Heart left ventricle (tissue), 16 donors: ENCODE data around the gene AACS. TPM values are rescaled to one million over a fixed set of nuclear protein-coding genes. Genes with fewer than 3 reads are reported as not detected.
"Not testable (repeated sequence)": the region's sequence is repeated elsewhere in the genome, so short reads cannot be mapped to it uniquely, and the experiment has no call there.

Experiments
- ATAC-seq, 4 donors: fragments of 200-7000 bp; cut with Tn5 transposase; one replicate each; pipeline ENCODE4 v1.9.1; 2020 to 2022; ENCODE audit warnings: moderate library complexity in 4 of 4, mild to moderate bottlenecking in 3 of 4, moderate number of reproducible peaks in 1 of 4
- DNase-seq, 5 donors: peaks; one replicate each; pipeline ENCODE4 v3.0.0-alpha.2; 2020
- H3K27ac ChIP-seq, 12 donors: fragments of 200-600 bp; sonication (generic) in 4 of 12; one replicate each; pipeline versions ENCODE4 v1.5.0 to v1.8.0; 2016 to 2022; ENCODE audit warnings: mild to moderate bottlenecking in 2 of 12
- H3K27me3 ChIP-seq, 9 donors: fragments of 200-600 bp; sonication (generic) in 2 of 9; one replicate each; pipeline versions ENCODE4 v1.5.1 to v1.8.0; 2016 to 2022; ENCODE audit warnings: mild to moderate bottlenecking in 3 of 9
- H3K36me3 ChIP-seq, 9 donors: fragments of 200-600 bp; sonication (generic) in 2 of 9; one replicate each; pipeline versions ENCODE4 v1.5.0 to v1.8.0; 2018 to 2022; ENCODE audit warnings: mild to moderate bottlenecking in 2 of 9
- H3K4me1 ChIP-seq, 12 donors: fragments of 200-600 bp; sonication (generic) in 4 of 12; one replicate each; pipeline versions ENCODE4 v1.5.0 to v1.8.0; 2016 to 2022; ENCODE audit warnings: mild to moderate bottlenecking in 3 of 12
- H3K4me3 ChIP-seq, 12 donors: fragments of 200-600 bp; sonication (generic) in 4 of 12; one replicate each; pipeline versions ENCODE4 v1.5.0 to v1.8.0; 2017 to 2022; ENCODE audit warnings: mild to moderate bottlenecking in 9 of 12, moderate library complexity in 4 of 12
- H3K9me3 ChIP-seq, 12 donors: fragments of 200-600 bp; sonication (generic) in 4 of 12; one replicate each; pipeline versions ENCODE4 v1.5.0 to v1.8.0; 2016 to 2022; ENCODE audit warnings: mild to moderate bottlenecking in 1 of 12
- CTCF ChIP-seq, 12 donors: fragments of 200-600 bp; sonication (generic) in 4 of 12; IDR thresholded peaks; one replicate each; pipeline versions ENCODE4 v1.5.0 to v1.8.0; 2018 to 2022; ENCODE audit warnings: antibody characterized with exemption in 12 of 12, mild to moderate bottlenecking in 5 of 12
- POLR2A ChIP-seq, 2 donors: fragments of 450-650 bp; IDR thresholded peaks; one replicate each; pipeline ENCODE4 v1.6.1; 2017; ENCODE audit warnings: antibody characterized with exemption in 2 of 2, mild to moderate bottlenecking in 2 of 2, moderate library complexity in 2 of 2
- WGBS, 4 donors: extraction: QIAGEN DNeasy Blood & Tissue Kit in 2 of 4; methylation state at CpG; one replicate each; pipeline versions ENCODE4 v1.1.5 to v1.1.7; 2013 to 2018; 5-methylcytosine and 5-hydroxymethylcytosine counted together
- intact Hi-C, 10 donors: fragments of 100-400 bp; cut with DNase I; formaldehyde crosslinking; loops; one replicate each; pipeline versions ENCODE4 v1.11.1 to v1.14.2; 2022
- polyA plus RNA-seq, 2 donors: library from polyadenylated mRNA; stranded (reverse); fragments of 200-250 nt; gene quantifications; one replicate each; pipeline ENCODE4 v1.2.3, GENCODE V29; 2013
- total RNA-seq, 9 donors: library from RNA; depleted of rRNA in 2 of 9; stranded (reverse); fragments of >200 nt in 2 of 9; fragmentation: NEBNext Ultra II Directional in 3 of 9; extraction: Animal tissue kit (Norgen Biotek cat#: 25700) in 3 of 9; gene quantifications; one replicate each; pipeline versions ENCODE4 v1.1.0 to v1.2.4, GENCODE V29; 2016 to 2023
- donor health status: ischemic (EF 13 %, LVEDD 7.1; RV severe dilation, severe dysfunction).
- donor health status: healthy with polysubstance abuse.
- donor health status: DM: no; HTN: yes; CAD: no.
- donor health status: DM: no; HTN: no; CAD: no.
- donor health status: ischemic (EF 25% LVEDD 6.9; RV normal size, moderate dysfunction).
- donor health status: ischemic (EF 25% LVEDD 5.7; RV mildly dilated, moderate dysfunction).
- donor health status: healthy.
- donor health status: DM: yes; HTN: yes; CAD: no.
- donor health status: ischemic (EF 35%, LVEDD 5.7; RV mildly dilated, moderate dysfunction).
- donor health status: nonischemic (EF 11% LVEDD 7.7; RV severe dilation, severe dysfunction).
- donor health status: DM: yes; HTN: yes; CAD: no.
- donor health status: PGD.
- donor health status: ischemic (EF 29% LVEDD 5.4; RV normal size, mild dysfunction).
- donor health status: nonischemic (EF 23%, LVEDD 6.1; RV moderate dilation, normal function).

The AACS gene
- total and polyA plus RNA-seq, 11 donors = 7.4 to 19.3 (median 12.4) TPM

DNA sequence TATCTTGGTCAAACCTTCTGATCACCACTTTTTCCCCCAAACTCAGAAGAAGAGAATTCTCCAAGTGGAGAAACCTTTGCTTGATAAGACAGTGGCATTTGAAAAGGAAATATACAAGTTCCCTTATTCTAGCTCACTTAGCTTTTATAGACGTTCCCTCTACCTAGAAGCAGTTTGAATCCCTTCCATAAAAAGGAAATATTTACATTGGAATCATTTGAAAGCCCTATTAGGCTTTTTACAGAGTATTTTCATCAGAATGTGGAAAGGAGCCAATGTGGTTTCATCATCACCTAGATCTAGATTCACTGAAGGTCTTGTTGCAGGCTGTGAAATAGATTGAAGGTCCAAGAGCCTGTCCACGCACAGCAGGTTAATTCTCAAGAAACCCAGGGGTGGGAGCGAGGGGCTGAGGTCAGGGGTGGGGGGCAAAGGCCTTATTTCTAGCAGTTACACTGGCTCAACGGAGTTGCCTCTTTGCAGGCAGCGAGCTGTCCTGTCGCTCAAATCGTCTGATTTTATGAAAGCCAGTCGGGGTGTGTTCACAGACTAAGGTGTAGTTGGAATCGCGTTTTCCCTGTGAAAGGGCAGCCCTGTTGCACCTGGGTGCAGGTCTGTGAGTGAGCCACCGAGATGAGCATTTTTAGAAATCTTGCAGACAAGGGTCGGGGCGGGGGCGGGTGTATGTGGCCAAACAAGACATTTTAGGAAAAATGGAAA lies 45.6 kb downstream of the AACS start:
- ATAC-seq (no peak), DNase-seq (no peak)
- Histone ChIP-seq H3K36me3 (peaks cover 0 to 54% (median 28%) of the 10 kb centered on the region in 9 donors), H3K27ac (no peak overlapping the region), H3K9me3 (no peaks in the 10 kb centered on the region), H3K4me3 (no peak overlapping the region), H3K27me3 (no peaks in the 10 kb centered on the region), H3K4me1 (no peaks in the 10 kb centered on the region)
- intact Hi-C loops = no loop called here
- WGBS, 4 donors = 95 to 96% (median 95%) methylated on average over 14 of the region's 14 CpGs
- no peak for TF ChIP-seq CTCF (IDR thresholded peaks at IDR 0.05)
- no peak for TF ChIP-seq POLR2A (IDR thresholded peaks at IDR 0.05)

GRCh38 chr12:125111403-125111802 lies 46.2 kb downstream of the AACS start:
- DNase-seq (no peak), ATAC-seq (no peak)
- H3K4me3 ChIP-seq = no peak overlapping the region
- TF ChIP-seq CTCF (IDR thresholded peaks at IDR 0.05) = no peak
- TF ChIP-seq POLR2A (IDR thresholded peaks at IDR 0.05) = no peak
- H3K36me3 ChIP-seq = peaks cover 0 to 54% (median 28%) of the 10 kb centered on the region in 9 donors
- no peaks in the 10 kb centered on the region for H3K4me1 ChIP-seq
- intact Hi-C loops = no loop called here
- no peak overlapping the region for H3K27ac ChIP-seq
- WGBS, 4 donors = 90 to 93% (median 92%) methylated on average over 3 of the region's 3 CpGs
- H3K9me3 ChIP-seq = no peaks in the 10 kb centered on the region
- no peaks in the 10 kb centered on the region for H3K27me3 ChIP-seq

- ATAC-seq, H3K27ac ChIP-seq, intact Hi-C loops, DNase-seq, H3K9me3 ChIP-seq, H3K4me1 ChIP-seq, H3K27me3 ChIP-seq, H3K4me3 ChIP-seq: not testable (repeated sequence)
- peaks cover 0 to 50% (median 22%) of the 10 kb centered on the region in 9 donors for H3K36me3 ChIP-seq
- WGBS, 4 donors = 91 to 97% (median 94%) methylated on average over 6 of the region's 6 CpGs
Observed at GRCh38 chr12:125112614-125113013, 47.4 kb downstream of the AACS start.

- H3K36me3 ChIP-seq = peaks cover 0 to 48% (median 16%) of the 10 kb centered on the region in 9 donors
- 92 to 100% (median 94%) methylated on average over 4 to 8 of the region's 8 CpGs for whole genome bisulfite sequencing, 4 donors
- TF ChIP-seq CTCF (IDR thresholded peaks at IDR 0.05) = no peak
- no peak for TF ChIP-seq POLR2A (IDR thresholded peaks at IDR 0.05)
- ATAC-seq (no peak), DNase-seq (no peak)
- intact Hi-C loops = no loop called here
- H3K4me1 ChIP-seq = no peaks in the 10 kb centered on the region
- no peaks in the 10 kb centered on the region for H3K9me3 ChIP-seq
- no peak overlapping the region for H3K27ac ChIP-seq
- H3K4me3 ChIP-seq = no peak overlapping the region
- H3K27me3 ChIP-seq = no peaks in the 10 kb centered on the region
Observed at GRCh38 chr12:125113263-125113662, 48.0 kb downstream of the AACS start.

GRCh38 chr12:125113789-125114188 lies 48.6 kb downstream of the AACS start:
- intact Hi-C loops = no loop called here
- Histone ChIP-seq H3K36me3 (peaks cover 0 to 50% (median 18%) of the 10 kb centered on the region in 9 donors), H3K4me1 (no peaks in the 10 kb centered on the region), H3K9me3 (no peaks in the 10 kb centered on the region), H3K27ac (no peak overlapping the region), H3K27me3 (no peaks in the 10 kb centered on the region), H3K4me3 (no peak overlapping the region)
- DNase-seq (no peak), ATAC-seq (no peak)
- WGBS, 4 donors = 74 to 86% (median 80%) methylated on average over 8 to 9 of the region's 9 CpGs
- TF ChIP-seq POLR2A (IDR thresholded peaks at IDR 0.05) = no peak
- no peak for TF ChIP-seq CTCF (IDR thresholded peaks at IDR 0.05)
